ENCODE measurements around the gene GAD2. TPM values are rescaled to one million over a fixed set of nuclear protein-coding genes. Genes with fewer than 3 reads are reported as not detected.

Gene GAD2
- total and polyA plus RNA-seq, 9 of the 15 experiments (the other 6 are each of a cell fraction or from before 2014, with no cell fraction given), result not detected

- no peak for ATAC-seq
- in situ Hi-C loops (cut with MboI), result no loop called here
- 2% methylated on average over 9 of the region's 9 CpGs for WGBS (ENCODE audit: insufficient coverage, low coverage, missing lambda C conversion rate)
- FAIRE-seq, result no peak
- H3K4me2 ChIP-seq (ENCODE audit: insufficient read depth, low read length), result no peak overlapping the region
- H3K27me3 ChIP-seq (ENCODE audit: control insufficient read depth in 2 of 2, insufficient read depth in 2 of 2, low read length in 2 of 2), result no peaks in the 10 kb centered on the region; a peak in 3 of 5 replicates
- no peaks in the 10 kb centered on the region for H3K36me3 ChIP-seq (ENCODE audit: control insufficient read depth, insufficient read depth, low read length)
- no peak overlapping the region for H3K4me3 ChIP-seq
- no peaks in the 10 kb centered on the region for H3K9me3 ChIP-seq (replicated peaks; ENCODE audit: control insufficient read depth, insufficient read depth, low read depth, low read length)
- no peak overlapping the region for H3K9ac ChIP-seq (ENCODE audit: insufficient read depth in 1 of 2, low read depth in 2 of 2, low read length in 2 of 2)
- BruUV-seq (replicated peaks), result no TSS peak
- H3K79me2 ChIP-seq (ENCODE audit: control insufficient read depth, insufficient read depth, low read length), result no peaks in the 10 kb centered on the region
- H3K27ac ChIP-seq (ENCODE audit: extremely low read depth, low read depth, low read length), result no peak overlapping the region
- ChIA-PET POLR2A (no interaction called here), CTCF (ENCODE audit: low intra/inter-chr PET ratio) (no interaction called here)
- no peaks in the 10 kb centered on the region for H3K4me1 ChIP-seq (replicated peaks in 1 of 2; ENCODE audit: control insufficient read depth in 2 of 2, insufficient read depth in 2 of 2, low read length in 2 of 2)
- no peak for DNase-seq (ENCODE audit: extremely low read depth in 1 of 4, low spot score in 3 of 4)
- H4K20me1 ChIP-seq (replicated peaks; ENCODE audit: control insufficient read depth, insufficient read depth, low read length), result no peaks in the 10 kb centered on the region
- no peaks in the 10 kb centered on the region for H3K9me1 ChIP-seq (ENCODE audit: control insufficient read depth, insufficient read depth, low read length)
- intact Hi-C loops (cut with micrococcal nuclease), result no loop called here
- no peak overlapping the region for H2AFZ ChIP-seq (ENCODE audit: low read depth, low read length)
- TF ChIP-seq, protein P1, sequence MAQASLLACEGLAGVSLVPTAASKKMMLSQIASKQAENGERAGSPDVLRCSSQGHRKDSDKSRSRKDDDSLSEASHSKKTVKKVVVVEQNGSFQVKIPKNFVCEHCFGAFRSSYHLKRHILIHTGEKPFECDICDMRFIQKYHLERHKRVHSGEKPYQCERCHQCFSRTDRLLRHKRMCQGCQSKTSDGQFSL (CRISPR knock-in tag; IDR thresholded peaks at IDR 0.05), result no peak
- TF ChIP-seq, protein P1 (tag; IDR thresholded peaks at IDR 0.05), result no peak
- no peak for TF ChIP-seq GABPB2 (CRISPR knock-in tag; conservative IDR thresholded peaks at IDR 0.05)
- no peak for TF ChIP-seq SNAPC5 (CRISPR knock-in tag; IDR thresholded peaks at IDR 0.05)
- TF ChIP-seq MEF2D (tag; conservative IDR thresholded peaks at IDR 0.05; ENCODE audit: low read depth), result no peak
- no peak for TF ChIP-seq ZHX1 (conservative IDR thresholded peaks at IDR 0.05; ENCODE audit: low read length)
- no peak for TF ChIP-seq TEAD1 (CRISPR knock-in tag; IDR thresholded peaks at IDR 0.05)
- no peak for TF ChIP-seq ZC3H4 (CRISPR knock-in tag; IDR thresholded peaks at IDR 0.05; ENCODE audit: borderline replicate concordance)
- TF ChIP-seq KLF6 (CRISPR knock-in tag; IDR thresholded peaks at IDR 0.05; ENCODE audit: borderline replicate concordance), result no peak
- no peak for TF ChIP-seq TFAM (CRISPR knock-in tag; conservative IDR thresholded peaks at IDR 0.05)
- no peak for TF ChIP-seq NRF1 (conservative IDR thresholded peaks at IDR 0.05 in 1 of 2, IDR thresholded peaks at IDR 0.05 in 1 of 2)
- TF ChIP-seq ZC3H11A (IDR thresholded peaks at IDR 0.05; ENCODE audit: low read depth, low read length), result no peak
- TF ChIP-seq, protein P2, sequence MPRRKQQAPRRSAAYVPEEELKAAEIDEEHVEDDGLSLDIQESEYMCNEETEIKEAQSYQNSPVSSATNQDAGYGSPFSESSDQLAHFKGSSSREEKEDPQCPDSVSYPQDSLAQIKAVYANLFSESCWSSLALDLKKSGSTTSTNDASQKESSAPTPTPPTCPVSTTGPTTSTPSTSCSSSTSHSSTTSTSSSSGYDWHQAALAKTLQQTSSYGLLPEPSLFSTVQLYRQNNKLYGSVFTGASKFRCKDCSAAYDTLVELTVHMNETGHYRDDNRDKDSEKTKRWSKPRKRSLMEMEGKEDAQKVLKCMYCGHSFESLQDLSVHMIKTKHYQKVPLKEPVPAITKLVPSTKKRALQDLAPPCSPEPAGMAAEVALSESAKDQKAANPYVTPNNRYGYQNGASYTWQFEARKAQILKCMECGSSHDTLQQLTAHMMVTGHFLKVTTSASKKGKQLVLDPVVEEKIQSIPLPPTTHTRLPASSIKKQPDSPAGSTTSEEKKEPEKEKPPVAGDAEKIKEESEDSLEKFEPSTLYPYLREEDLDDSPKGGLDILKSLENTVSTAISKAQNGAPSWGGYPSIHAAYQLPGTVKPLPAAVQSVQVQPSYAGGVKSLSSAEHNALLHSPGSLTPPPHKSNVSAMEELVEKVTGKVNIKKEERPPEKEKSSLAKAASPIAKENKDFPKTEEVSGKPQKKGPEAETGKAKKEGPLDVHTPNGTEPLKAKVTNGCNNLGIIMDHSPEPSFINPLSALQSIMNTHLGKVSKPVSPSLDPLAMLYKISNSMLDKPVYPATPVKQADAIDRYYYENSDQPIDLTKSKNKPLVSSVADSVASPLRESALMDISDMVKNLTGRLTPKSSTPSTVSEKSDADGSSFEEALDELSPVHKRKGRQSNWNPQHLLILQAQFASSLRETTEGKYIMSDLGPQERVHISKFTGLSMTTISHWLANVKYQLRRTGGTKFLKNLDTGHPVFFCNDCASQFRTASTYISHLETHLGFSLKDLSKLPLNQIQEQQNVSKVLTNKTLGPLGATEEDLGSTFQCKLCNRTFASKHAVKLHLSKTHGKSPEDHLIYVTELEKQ (CRISPR knock-in tag; IDR thresholded peaks at IDR 0.05), result no peak
- no peak for TF ChIP-seq CXXC5 (CRISPR knock-in tag; IDR thresholded peaks at IDR 0.05)
- no peak for TF ChIP-seq PHF8 (IDR thresholded peaks at IDR 0.05; ENCODE audit: borderline replicate concordance, low read length)
- no peak for TF ChIP-seq ZNF253 (CRISPR knock-in tag; conservative IDR thresholded peaks at IDR 0.05)
- no peak for TF ChIP-seq ZKSCAN3 (CRISPR knock-in tag; IDR thresholded peaks at IDR 0.05)
These were observed 18.5 kb upstream of the GAD2 start for GRCh38 chr10:26198119-26198518.

All from K562 (cell line).